SK-N-SH treated with all-trans-retinoic acid at 6 μM for 48 hours (cell line): Measurements from ENCODE around the gene RGS9BP.

Experiments
- BACH2 ChIP-seq: fragments of 250-450 bp; sonication (Bioruptor Pico); IDR thresholded peaks from 2 replicates; pipeline ENCODE4 v1.9.0; 2021; ENCODE audit warnings: mild to moderate bottlenecking, borderline replicate concordance
- SNAI2 ChIP-seq: fragments of 250-450 bp; sonication (Bioruptor Pico); IDR thresholded peaks from 2 replicates; pipeline ENCODE4 v1.5.0; 2020; ENCODE audit warnings: mild to moderate bottlenecking, moderate library complexity
- TF ChIP-seq, protein P1 (sequence below): fragments of 250-450 bp; sonication (Bioruptor Pico); IDR thresholded peaks from 2 replicates; pipeline ENCODE4 v1.8.0; 2020; ENCODE audit warnings: mild to moderate bottlenecking, moderate library complexity, borderline replicate concordance

DNA sequence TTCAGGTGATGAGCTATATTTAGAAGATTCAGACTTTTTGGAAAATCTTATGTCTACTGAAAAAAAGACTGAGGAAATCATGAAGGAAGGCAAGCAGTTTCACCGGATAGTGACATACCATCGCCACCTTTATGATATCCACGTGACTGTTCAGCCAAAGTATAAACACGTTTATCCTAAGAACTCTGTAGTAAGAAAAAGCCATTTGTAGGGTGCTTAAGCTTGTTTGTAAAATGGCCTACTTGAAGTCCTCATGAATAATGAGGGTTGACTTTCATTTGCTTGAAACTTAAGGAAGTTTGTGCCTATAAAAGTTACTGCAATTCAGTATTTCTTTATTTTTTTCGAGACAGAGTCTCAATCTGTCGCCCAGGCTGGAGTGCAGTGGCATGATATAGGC is 36.1 kb downstream of the RGS9BP start:
- TF ChIP-seq, protein P1, sequence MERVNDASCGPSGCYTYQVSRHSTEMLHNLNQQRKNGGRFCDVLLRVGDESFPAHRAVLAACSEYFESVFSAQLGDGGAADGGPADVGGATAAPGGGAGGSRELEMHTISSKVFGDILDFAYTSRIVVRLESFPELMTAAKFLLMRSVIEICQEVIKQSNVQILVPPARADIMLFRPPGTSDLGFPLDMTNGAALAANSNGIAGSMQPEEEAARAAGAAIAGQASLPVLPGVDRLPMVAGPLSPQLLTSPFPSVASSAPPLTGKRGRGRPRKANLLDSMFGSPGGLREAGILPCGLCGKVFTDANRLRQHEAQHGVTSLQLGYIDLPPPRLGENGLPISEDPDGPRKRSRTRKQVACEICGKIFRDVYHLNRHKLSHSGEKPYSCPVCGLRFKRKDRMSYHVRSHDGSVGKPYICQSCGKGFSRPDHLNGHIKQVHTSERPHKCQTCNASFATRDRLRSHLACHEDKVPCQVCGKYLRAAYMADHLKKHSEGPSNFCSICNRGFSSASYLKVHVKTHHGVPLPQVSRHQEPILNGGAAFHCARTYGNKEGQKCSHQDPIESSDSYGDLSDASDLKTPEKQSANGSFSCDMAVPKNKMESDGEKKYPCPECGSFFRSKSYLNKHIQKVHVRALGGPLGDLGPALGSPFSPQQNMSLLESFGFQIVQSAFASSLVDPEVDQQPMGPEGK, result no peak
- TF ChIP-seq BACH2 (CRISPR knock-in tag) (no peak), SNAI2 (CRISPR knock-in tag) (no peak)
